B cell (primary cell): ENCODE results near the gene CDC14A. TPM values are rescaled to one million over a fixed set of nuclear protein-coding genes. Genes with fewer than 3 reads are reported as not detected.

Experiments used
- ATAC-seq: fragments of 200-7000 bp; cut with Tn5 transposase; one replicate; pipeline ENCODE4 v1.10.0; 2021; ENCODE audit warnings: low read depth, mild to moderate bottlenecking, moderate number of reproducible peaks, moderate library complexity
- CTCF ChIA-PET: fragments of 350-600 bp; sonication (Branson Sonifier 250); formaldehyde crosslinking; loops from one replicate; lab custom pipeline; 2021; ENCODE audit warnings: antibody characterized with exemption, inconsistent platforms; lab: Charles Lee
- POLR2A ChIA-PET: fragments of 350-600 bp; sonication (Branson Sonifier 250); formaldehyde crosslinking; loops from one replicate; lab custom pipeline; 2021; ENCODE audit warnings: antibody characterized with exemption; lab: Charles Lee
- DNase-seq: peaks from one replicate; pipeline ENCODE4 v3.0.0; 2013
- H2AFZ ChIP-seq: 2 replicates; pipeline ENCODE4 v1.6.1; 2012; ENCODE audit warnings: mild to moderate bottlenecking, low read depth, low read length; ENCODE audit not compliant: insufficient read depth, poor library complexity, severe bottlenecking
- H3K27ac ChIP-seq, 2 donors: 1 replicate in 1 of 2; 2 replicates in 1 of 2; pipeline ENCODE4 v1.5.1; 2012 to 2013; ENCODE audit warnings: low read length in 2 of 2, mild to moderate bottlenecking in 2 of 2, moderate library complexity in 1 of 2
- H3K27me3 ChIP-seq, 4 experiments: fragments of 200-600 bp in 1 of 4; sonication (generic) in 1 of 4; replicated peaks in 1 of 4; 1 replicate in 2 of 4; 2 replicates in 2 of 4; pipeline versions ENCODE4 v1.6.1 to v1.7.0; 2013 to 2016; ENCODE audit warnings: low read length in 3 of 4, mild to moderate bottlenecking in 2 of 4, mixed read lengths in 1 of 4, moderate library complexity in 1 of 4; ENCODE audit not compliant: insufficient read depth in 4 of 4, control insufficient read depth in 3 of 4; ENCODE audit errors: control extremely low read depth in 1 of 4
- H3K36me3 ChIP-seq, 2 experiments: replicated peaks in 1 of 2; 1 replicate in 1 of 2; 2 replicates in 1 of 2; pipeline versions ENCODE4 v1.6.1 to v1.7.1; 2013; ENCODE audit warnings: low read length in 1 of 2; ENCODE audit not compliant: insufficient read depth in 2 of 2, control insufficient read depth in 1 of 2; ENCODE audit errors: control extremely low read depth in 1 of 2, extremely low read depth in 1 of 2
- H3K4me1 ChIP-seq, 2 donors: fragments of 200-600 bp in 1 of 2; sonication (generic) in 1 of 2; 1 replicate in 1 of 2; 2 replicates in 1 of 2; pipeline versions ENCODE4 v1.5.1 to v1.6.1; 2013 to 2017; ENCODE audit warnings: low read length in 2 of 2; ENCODE audit not compliant: control insufficient read depth in 2 of 2, insufficient read depth in 2 of 2
- H3K4me2 ChIP-seq: replicated peaks from 2 replicates; pipeline ENCODE3; 2012; ENCODE audit warnings: mild to moderate bottlenecking, low read depth, low read length; ENCODE audit not compliant: poor library complexity, severe bottlenecking
- H3K4me3 ChIP-seq, 5 experiments: fragments of 200-600 bp in 1 of 5; sonication (generic) in 1 of 5; 1 replicate in 3 of 5; 2 replicates in 2 of 5; pipeline versions ENCODE4 v1.5.1 to v1.7.0; 2011 to 2016; ENCODE audit warnings: low read length in 4 of 5, mild to moderate bottlenecking in 4 of 5, low read depth in 2 of 5, control low read depth in 1 of 5, moderate library complexity in 1 of 5; ENCODE audit not compliant: insufficient read depth in 1 of 5; ENCODE audit errors: control extremely low read depth in 1 of 5, extremely low read depth in 1 of 5
- H3K79me2 ChIP-seq: fragments of 200-600 bp; sonication (generic); one replicate; pipeline ENCODE4 v1.6.0; 2016; ENCODE audit warnings: low read length; ENCODE audit not compliant: control insufficient read depth, insufficient read depth
- H3K9ac ChIP-seq: fragments of 200-600 bp; sonication (generic); 2 replicates; pipeline ENCODE4 v1.6.1; 2017; ENCODE audit warnings: mild to moderate bottlenecking, low read length, moderate library complexity
- H3K9me3 ChIP-seq, 3 donors: one replicate each; pipeline versions ENCODE4 v1.6.1 to v1.7.1; 2013; ENCODE audit warnings: low read length in 2 of 3; ENCODE audit not compliant: control insufficient read depth in 2 of 3, insufficient read depth in 1 of 3; ENCODE audit errors: control extremely low read depth in 1 of 3
- H4K20me1 ChIP-seq: 2 replicates; pipeline ENCODE4 v1.6.0; 2012; ENCODE audit warnings: mild to moderate bottlenecking, low read length; ENCODE audit not compliant: insufficient read depth, control insufficient read depth, poor library complexity, severe bottlenecking
- H3K27ac Mint-ChIP-seq: one replicate; pipeline ENCODE4 v1.8.0; 2021; ENCODE audit warnings: mixed read lengths
- H3K27me3 Mint-ChIP-seq: one replicate; pipeline ENCODE4 v1.8.0; 2021; ENCODE audit warnings: mixed read lengths
- H3K4me1 Mint-ChIP-seq: one replicate; pipeline ENCODE4 v1.8.0; 2021; ENCODE audit warnings: mixed read lengths
- H3K4me3 Mint-ChIP-seq: one replicate; pipeline ENCODE4 v1.8.0; 2021; ENCODE audit warnings: mixed read lengths
- H3K9me3 Mint-ChIP-seq: one replicate; pipeline ENCODE4 v1.8.0; 2022; ENCODE audit warnings: mixed read lengths; ENCODE audit not compliant: insufficient read depth
- EZH2 ChIP-seq: IDR thresholded peaks from 2 replicates; pipeline ENCODE4 v1.6.1; 2012; ENCODE audit warnings: borderline replicate concordance, low read depth, mild to moderate bottlenecking, moderate library complexity, low read length; ENCODE audit not compliant: insufficient read depth, poor library complexity, severe bottlenecking
- WGBS: methylation state at CpG from one replicate; pipeline ENCODE4 v1.1.5; 2013; ENCODE audit warnings: missing lambda C conversion rate; ENCODE audit not compliant: insufficient coverage; 5-methylcytosine and 5-hydroxymethylcytosine counted together
- intact Hi-C: fragments of 100-400 bp; cut with micrococcal nuclease; formaldehyde crosslinking; loops from one replicate; pipeline ENCODE4 v1.10.0; 2022
- polyA plus RNA-seq: library from polyadenylated mRNA; depleted of rRNA; stranded (reverse); fragments of >200 nt; gene quantifications from 2 replicates; pipeline ENCODE4 v1.2.3, GENCODE V29; 2012
- total RNA-seq, 2 donors: library from RNA; stranded (reverse); fragments of 120-200 nt in 1 of 2; gene quantifications; 1 replicate in 1 of 2; 2 replicates in 1 of 2; pipeline versions ENCODE4 v1.2.3 to v1.2.4, GENCODE V29; 2013 to 2022
- TF ChIP-seq, protein P1 (sequence below): fragments of 200-600 bp; IDR thresholded peaks from one replicate; pipeline ENCODE4 v1.8.0; 2022; ENCODE audit warnings: antibody characterized with exemption, mild to moderate bottlenecking

Gene CDC14A
- total and polyA plus RNA-seq, 2 donors (not counting 1 experiment from before 2014, with no cell fraction given), result 6.1 to 41.7 TPM

DNA sequence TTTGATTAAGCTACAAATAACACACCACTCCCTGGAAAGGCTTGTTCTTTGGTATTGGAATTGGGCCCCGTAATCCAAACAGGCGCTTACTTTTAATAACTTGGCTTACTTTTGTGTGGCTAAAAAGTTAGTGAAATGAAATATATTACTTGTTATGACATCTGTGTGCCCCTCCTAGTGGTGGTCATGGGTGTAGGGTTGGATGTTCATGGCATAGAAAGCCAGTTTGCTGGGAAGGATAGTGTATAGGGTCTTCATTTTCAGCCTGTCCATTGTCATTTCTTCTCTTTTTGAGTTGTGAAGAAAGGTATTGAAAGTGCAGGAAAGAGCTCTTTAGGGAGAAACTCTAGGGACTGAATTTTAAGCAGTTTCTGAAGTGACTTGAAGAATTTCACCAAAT is 5.9 kb downstream of the CDC14A start:
- whole genome bisulfite sequencing, result no CpG with 5 or more reads among the region's 2 CpGs
- Histone ChIP-seq H3K4me3 (no peak overlapping the region), H4K20me1 (peaks cover 16% of the 10 kb centered on the region), H3K9ac (no peak overlapping the region), H3K27ac (peak overlapping the region in 1 of 2 donors; percentile 34), H3K4me2 (no peak overlapping the region), H3K9me3 (peaks cover 0 to 4% (median 0%) of the 10 kb centered on the region in 3 donors), H3K79me2 (peaks cover 44% of the 10 kb centered on the region), H3K4me1 (peaks cover 20 to 35% of the 10 kb centered on the region in 2 donors), H3K27me3 (no peaks in the 10 kb centered on the region), H3K36me3 (peaks cover 0 to 8% of the 10 kb centered on the region in 2 experiments), H2AFZ (no peak overlapping the region)
- POLR2A ChIA-PET, result interaction anchor here (0.7 kb wide), 1 partner anchor 25 kb away, joined by 3 read pairs; no protein-coding TSS in a partner anchor
- Mint-ChIP-seq H3K4me3 (no peak overlapping the region), H3K27ac (peak overlapping the region; percentile 60), H3K4me1 (peaks cover 78% of the 10 kb centered on the region), H3K27me3 (no peaks in the 10 kb centered on the region), H3K9me3 (no peaks in the 10 kb centered on the region)
- no peak for TF ChIP-seq EZH2
- TF ChIP-seq, protein P1, sequence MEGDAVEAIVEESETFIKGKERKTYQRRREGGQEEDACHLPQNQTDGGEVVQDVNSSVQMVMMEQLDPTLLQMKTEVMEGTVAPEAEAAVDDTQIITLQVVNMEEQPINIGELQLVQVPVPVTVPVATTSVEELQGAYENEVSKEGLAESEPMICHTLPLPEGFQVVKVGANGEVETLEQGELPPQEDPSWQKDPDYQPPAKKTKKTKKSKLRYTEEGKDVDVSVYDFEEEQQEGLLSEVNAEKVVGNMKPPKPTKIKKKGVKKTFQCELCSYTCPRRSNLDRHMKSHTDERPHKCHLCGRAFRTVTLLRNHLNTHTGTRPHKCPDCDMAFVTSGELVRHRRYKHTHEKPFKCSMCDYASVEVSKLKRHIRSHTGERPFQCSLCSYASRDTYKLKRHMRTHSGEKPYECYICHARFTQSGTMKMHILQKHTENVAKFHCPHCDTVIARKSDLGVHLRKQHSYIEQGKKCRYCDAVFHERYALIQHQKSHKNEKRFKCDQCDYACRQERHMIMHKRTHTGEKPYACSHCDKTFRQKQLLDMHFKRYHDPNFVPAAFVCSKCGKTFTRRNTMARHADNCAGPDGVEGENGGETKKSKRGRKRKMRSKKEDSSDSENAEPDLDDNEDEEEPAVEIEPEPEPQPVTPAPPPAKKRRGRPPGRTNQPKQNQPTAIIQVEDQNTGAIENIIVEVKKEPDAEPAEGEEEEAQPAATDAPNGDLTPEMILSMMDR, result peak; percentile 56
- peak; percentile 36 for DNase-seq
- intact Hi-C loops, result loop anchor here (2.0 kb wide), 1 partner anchor 101 kb away; no protein-coding TSS in a partner anchor
- peak; percentile 48 for ATAC-seq
- CTCF ChIA-PET, result interaction anchor here (0.7 to 1.6 kb wide), 9 partner anchors 55 to 148 kb away, joined by 3 to 4 read pairs (median 3); partner anchors contain the start of gene RTCA

DNA sequence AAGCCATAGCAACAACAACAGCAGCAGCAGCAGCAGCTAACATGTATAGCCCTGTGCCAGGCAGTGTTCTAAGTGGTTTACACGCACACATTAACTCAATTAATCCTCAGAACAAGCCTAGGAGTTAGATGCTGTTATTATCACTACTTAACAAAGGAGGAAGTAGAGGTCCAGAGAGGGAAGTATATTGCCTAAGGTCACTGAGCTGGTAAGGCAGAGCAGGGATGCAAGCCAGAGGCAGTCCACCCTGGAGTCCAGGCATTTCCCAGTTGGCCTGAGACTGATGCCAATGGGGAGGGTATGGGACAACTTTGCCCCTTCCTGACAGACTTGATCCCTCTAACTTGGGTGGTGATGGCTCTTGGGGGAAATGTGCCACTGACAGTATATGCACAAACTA is 6.8 kb downstream of the CDC14A start:
- no peak overlapping the region for H3K4me3 ChIP-seq
- no peak overlapping the region for H2AFZ ChIP-seq
- H3K27ac ChIP-seq, result peak overlapping the region in 1 of 2 donors; percentile 52
- no peak overlapping the region for H3K4me2 ChIP-seq
- H3K4me1 ChIP-seq, result peaks cover 13 to 25% of the 10 kb centered on the region in 2 donors
- intact Hi-C loops, result loop anchor here (2.0 kb wide), 1 partner anchor 100 kb away; no protein-coding TSS in a partner anchor
- no CpG with 5 or more reads among the region's 1 CpG for WGBS
- Mint-ChIP-seq H3K4me3 (no peak overlapping the region), H3K27me3 (no peaks in the 10 kb centered on the region), H3K4me1 (peaks cover 68% of the 10 kb centered on the region), H3K27ac (no peak overlapping the region), H3K9me3 (no peaks in the 10 kb centered on the region)
- H4K20me1 ChIP-seq, result peaks cover 16% of the 10 kb centered on the region
- ChIA-PET POLR2A (no interaction called here), CTCF (interaction anchor here (0.7 to 1.1 kb wide), 4 partner anchors 9 to 97 kb away, joined by 3 to 4 read pairs (median 3); no protein-coding TSS in a partner anchor)
- TF ChIP-seq EZH2, result no peak
- TF ChIP-seq, protein P1, result no peak
- H3K9ac ChIP-seq, result no peak overlapping the region
- peaks cover 0 to 8% of the 10 kb centered on the region in 2 experiments for H3K36me3 ChIP-seq
- ATAC-seq (no peak), DNase-seq (peak; percentile 23)
- no peaks in the 10 kb centered on the region for H3K27me3 ChIP-seq
- peaks cover 52% of the 10 kb centered on the region for H3K79me2 ChIP-seq
- peaks cover 0 to 4% (median 0%) of the 10 kb centered on the region in 3 donors for H3K9me3 ChIP-seq
